NCI-H1417 treated with DMSO at 0.1 percent for 48 hours (cell line): ENCODE measurements around the gene DISP2.

Experiments
- DNase-seq: peaks from one replicate; lab custom pipeline; 2025; lab: John Stamatoyannopoulos, UW

Gene DISP2

DNA sequence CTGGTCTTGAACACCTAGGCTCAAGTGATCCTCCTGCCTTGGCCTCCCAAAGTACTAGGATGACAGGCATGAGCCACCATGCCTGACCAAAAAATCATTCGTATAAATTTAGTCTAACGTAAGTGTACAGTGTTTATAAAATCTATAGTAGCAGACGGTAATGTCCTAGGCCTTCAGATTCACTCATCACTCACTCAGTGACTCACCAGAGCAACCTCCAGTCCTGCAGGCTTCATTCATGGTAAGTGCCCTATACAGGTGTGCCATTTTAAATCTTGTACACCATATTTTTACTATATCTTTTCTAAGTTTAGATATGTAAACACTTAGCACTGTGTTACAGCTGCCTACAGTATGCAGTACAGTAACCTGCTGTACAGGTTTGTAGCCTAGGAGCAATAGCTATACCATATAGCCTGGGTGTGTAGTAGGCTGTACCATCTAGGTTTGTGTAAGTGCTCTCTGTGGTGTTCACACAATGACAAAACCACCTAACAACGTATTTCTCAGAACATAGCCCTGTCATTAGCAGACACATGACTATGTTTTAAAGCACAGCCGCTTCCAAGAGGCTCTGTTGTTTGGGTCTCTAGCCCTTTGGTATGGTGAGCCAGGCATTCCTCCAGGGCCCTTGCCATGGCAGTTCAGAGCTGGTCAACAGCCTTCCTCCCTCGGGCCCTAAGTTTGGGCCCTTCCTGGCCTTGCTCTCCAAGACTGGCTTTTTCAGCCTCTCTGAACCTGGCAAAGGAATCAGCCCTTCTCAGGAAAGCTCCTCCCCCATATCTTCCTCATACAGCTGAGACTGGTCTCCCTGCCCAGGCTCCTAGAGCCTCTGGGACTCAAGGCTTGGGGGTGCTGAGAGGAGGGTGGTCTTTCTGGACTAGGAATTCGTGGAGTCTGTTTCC, 15.4 kb upstream of the DISP2 start:
- no peak for DNase-seq

DNA sequence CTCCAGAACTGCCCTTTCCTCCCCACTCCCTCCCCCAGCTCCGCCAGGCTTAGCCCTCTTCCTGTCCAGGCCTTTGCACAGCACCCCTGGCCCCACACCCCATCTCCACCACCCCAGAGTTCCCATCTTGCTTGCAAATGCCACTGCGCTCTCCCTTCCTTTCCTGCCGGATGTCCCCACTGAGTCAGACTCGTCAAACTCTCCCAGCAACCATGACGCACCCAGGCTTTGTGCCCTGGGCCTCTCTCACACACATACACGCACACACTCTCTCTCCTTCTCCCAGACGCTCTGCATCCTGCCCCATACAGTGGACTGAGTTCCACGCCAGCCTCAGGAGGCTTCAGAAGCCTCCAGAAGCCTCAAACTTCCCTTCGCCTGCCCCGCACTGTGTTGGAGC, 14.5 kb upstream of the DISP2 start:
- DNase-seq: no peak

DNA sequence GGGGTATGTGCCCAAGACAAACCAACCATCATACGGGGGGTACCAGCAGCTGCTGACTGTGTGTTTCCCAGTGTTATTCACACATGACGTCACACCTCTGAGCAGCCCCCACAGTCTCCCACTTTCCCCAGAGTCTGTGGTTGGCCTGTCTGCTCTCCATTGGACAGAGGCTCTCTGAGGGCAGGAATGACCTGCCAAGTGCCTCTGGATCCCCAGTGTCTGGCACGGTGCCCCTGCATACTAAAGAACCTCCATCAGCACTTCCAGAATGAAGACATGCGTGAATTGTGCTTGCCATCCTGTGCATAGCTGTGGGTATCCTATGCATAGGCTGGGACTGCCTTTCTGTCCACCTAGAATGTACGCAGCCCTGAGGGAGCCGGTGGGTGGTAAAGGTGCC, 13.8 kb upstream of the DISP2 start:
- no peak for DNase-seq

DNA sequence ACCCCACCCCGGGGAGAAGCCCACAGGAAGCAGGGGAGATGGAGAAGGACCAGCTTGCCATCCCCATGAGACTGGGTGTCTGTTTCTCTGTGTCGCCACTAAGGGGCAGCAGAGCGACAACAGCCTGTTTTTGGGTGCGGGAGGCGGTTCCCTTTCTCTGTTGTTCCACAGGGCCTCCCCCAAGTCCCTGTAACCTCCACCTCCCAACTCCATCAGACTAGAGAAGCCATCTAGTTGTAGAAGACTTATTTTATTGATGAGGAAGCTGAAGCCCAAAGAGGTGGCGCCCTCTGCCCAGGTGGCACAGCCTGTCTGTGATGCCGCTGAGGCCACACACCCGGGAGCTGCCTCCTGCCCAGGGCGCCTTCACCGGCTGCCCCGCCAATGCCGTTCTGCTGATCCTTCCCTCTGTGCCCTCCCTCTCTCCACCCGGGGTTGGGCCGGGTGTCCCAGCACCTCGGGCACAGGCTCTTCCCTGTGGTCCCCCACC, 13.3 kb upstream of the DISP2 start:
- no peak for DNase-seq

DNA sequence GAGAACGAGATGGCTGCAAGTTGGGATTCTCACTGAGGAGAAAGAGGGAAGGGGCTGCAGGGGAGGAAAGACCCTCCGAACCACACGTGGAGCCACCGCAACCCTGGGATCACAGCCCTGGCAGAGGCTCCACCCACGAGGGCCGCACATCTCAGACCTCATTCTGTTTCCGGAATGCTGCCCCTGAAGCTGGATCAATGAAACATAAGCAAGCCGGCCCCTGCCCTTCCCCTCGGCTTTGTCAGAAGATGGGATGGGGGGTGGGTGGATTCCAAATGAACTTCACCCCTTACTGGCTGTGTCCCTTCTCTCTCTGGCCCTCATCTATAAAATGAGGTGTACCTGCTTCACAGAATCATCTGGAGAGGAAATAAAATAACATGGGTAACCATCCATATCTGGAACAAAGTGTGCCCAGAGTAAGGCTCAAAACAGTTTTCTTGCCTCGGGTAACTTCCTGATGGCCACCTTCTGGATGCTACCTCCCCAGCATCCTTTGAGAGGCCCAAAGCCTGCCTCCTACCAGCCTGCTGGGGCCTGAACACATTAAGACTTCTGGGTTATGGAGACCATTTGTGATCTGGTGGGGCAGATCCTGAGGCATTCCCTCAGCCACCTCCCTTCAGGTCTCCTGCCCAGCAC, 12.7 kb upstream of the DISP2 start:
- DNase-seq: no peak

DNA sequence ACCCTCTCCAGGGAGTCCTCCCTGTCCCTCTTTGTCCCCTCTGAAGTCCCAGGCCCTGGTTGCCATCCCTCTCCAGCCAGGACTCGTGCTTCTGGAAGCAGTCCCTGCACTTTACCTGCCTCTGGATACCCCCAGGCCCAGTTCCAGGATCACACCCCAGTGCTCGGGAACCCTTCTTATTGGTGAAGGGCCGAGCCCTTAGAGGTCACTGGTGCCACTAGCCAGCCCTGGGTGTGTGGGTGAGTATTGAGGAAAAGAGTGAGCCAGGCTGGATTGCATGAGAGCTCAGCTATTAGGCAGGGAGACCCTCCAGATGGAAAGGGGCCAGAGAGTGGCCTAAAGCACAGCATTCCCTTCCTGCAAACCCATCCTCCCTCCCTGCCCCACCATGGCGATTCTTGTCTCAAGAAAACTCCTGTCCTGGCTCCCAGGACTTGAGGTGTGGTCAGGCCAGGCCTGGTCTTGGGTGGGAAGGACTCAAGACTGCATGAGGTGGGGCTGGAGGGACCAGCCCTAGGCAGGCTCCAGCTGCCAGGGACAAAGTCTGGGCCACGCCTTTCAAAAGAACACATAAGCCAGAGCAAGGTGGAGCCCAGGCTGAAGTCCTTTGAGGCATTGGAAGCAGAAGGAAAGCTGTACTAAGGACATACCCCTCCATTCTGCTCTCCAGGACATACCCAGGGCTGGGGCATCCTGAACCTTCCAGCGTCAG, 12.0 kb upstream of the DISP2 start:
- DNase-seq: no peak

DNA sequence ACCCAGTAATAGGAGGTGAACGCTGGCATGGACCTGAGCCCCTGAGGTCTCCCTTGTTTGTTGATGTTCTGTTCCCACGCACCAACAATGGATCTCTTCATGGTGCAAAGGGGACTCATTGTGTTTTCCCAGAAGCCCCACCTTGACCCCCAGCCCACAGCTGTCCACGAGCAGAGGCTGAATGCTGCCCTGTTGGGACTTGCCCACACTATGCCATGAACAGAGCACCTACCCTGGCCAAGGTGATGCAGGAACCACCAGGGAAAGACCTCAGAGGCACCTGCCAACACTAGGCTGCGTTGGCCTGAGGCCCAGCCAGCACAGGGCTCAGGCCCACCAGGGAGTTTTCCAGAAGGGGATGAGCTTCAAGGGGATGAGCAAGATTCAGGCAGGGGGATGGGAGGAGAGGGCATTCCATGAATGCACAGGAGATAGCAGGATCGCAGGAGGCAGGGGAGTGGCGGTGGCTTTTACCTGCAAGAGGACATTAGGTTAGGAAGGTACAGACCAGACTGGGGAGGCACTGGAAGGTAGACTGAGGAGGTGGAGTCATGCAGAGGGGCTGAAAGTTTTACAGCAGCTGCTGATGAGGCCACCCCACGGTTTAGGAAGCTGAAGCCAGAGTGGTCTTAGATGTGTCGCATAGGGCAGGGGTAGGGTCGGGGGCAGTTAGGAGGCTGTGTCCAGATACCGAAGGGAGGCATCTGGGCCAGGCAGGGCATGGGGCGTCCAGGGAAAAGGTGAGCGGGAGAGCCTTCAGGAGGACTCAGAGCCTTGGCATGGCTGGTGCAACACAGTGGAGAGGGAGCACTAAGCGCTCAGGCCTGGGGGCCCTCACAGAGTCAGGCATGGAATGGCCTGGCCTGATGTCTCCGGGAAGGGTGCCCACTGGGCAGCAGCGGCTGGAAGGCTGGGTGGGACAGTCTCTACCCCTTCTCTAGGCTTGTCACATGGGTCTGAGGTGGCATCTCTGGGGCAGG, 11.2 kb upstream of the DISP2 start:
- DNase-seq: no peak

DNA sequence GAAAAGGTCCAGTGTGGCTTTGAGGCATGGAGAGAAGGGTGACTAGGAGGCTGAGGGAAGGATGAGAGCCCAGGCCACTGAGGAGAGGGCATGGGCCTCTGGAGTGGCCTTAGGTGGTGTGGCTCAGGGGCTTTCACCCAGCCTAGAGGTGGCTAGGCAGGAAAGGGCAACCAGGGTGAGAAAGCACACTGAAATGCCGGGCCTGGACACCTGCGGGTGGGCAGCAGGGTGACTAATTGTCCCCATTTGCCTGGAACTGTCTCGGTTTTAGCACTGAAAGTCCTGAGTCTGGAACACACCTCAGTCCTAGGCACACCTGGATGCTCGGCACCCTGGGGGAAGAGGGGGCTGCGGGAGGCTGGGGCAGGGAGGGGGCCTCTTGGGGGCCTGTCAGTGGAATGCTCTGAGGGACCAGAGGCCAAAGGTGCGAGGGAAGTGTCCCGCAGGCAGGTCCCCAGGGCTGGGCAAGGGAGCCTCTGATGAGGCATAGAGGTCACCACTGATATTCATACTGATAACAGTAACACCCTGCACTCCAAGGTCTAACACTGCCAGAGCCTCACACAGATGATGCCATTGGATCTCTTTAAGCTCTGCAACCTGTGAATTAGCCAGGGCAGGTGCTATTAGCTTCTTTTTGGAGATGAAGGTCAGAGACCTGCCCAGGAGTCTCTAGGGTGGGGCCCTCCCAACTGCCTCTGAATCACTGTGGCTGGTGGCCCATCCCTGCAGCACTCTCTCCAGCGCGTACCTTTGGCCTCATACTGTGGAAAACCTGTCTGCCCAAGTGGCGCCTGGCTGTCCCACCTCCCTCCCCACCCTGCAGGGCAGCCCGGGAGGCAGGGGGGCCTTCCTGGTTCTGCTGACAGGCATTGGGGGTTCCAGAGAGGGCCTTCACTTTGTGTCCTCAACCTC, 10.2 kb upstream of the DISP2 start:
- no peak for DNase-seq

DNA sequence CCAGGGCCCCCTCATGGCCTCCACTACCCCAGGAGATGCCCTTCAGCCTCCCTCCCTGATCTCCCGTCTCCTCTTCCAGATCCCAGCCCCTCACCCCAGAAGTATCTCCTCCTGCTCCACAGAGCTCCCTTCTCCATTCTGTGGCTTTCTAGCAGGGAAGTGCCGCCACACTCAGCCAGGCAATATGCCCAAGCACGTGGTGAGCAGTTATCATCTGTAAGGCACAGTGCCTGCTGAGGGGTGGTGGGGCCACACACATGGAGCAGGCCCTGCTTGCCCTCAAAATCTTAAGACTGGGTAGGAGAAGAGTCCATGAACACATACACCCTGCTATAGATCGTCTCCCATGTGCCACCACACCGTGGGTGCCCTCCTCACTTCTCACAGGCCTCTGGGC, 9.5 kb upstream of the DISP2 start:
- DNase-seq: no peak

DNA sequence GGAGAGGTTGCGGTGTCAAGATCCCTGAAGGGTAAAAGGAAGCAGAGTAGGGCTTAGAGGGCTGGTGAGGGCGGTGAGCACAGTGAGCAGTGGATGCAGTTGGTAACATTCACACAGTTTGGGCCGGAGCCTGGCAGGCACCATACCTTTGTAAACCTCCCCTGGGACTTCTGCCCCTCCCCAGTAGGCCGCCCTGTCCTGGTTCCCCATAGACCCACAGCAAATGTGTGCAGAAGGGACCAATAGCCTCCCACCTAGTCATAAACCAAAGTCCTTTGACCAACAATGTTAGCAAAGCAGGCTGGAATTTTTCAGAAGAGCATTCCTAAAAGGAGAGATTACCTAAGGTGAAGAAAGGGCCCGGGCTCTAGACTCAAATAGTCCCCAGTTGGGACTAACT, 8.9 kb upstream of the DISP2 start:
- no peak for DNase-seq

DNA sequence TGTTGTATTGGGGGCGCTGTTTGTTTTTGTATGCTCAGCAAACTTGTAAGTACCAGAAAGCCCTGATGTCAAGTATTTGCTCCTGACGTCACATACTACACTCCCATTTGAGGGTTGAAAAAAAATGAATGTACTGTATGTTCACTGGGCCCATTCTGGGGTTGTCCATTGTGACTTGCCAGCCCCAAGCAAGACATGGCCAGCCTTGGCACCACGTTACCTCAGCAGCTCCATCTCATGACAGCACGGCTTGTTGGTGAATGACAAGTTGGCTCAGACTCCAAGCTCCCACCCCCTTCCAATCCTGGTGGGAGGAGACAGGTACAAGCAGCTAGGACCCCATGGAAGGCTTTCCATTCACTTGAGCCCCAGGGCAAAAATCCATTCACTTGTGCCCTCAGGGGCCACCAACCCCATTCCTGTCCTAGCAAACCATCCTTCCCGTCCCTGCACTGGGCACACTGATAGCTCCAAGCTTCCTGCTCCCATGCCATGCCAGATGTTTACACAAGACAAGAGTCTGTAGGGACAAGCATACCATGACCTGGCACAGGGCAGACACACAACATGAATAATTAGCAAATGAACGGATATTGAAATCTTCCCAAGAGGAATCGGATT, 5.6 kb upstream of the DISP2 start:
- no peak for DNase-seq

DNA sequence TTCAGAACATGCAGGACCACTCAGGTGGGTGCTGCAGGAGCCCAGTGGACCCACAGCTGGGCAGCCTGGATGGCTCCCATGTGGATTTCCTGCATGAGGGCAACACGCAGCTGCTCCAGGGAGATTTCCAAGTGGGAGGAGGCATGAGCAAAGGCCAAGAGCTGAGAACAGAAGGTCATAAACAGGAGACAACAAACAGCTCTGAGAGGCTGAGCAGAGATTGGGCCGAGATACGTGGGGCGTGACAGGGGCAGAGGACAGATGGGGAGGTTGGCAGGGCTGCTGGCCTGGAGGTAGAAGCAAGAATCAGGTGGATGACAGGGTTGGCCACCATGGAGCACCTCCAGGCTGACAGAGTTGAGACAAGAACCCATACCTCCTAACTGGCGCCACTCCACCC, 4.3 kb upstream of the DISP2 start:
- DNase-seq: no peak

DNA sequence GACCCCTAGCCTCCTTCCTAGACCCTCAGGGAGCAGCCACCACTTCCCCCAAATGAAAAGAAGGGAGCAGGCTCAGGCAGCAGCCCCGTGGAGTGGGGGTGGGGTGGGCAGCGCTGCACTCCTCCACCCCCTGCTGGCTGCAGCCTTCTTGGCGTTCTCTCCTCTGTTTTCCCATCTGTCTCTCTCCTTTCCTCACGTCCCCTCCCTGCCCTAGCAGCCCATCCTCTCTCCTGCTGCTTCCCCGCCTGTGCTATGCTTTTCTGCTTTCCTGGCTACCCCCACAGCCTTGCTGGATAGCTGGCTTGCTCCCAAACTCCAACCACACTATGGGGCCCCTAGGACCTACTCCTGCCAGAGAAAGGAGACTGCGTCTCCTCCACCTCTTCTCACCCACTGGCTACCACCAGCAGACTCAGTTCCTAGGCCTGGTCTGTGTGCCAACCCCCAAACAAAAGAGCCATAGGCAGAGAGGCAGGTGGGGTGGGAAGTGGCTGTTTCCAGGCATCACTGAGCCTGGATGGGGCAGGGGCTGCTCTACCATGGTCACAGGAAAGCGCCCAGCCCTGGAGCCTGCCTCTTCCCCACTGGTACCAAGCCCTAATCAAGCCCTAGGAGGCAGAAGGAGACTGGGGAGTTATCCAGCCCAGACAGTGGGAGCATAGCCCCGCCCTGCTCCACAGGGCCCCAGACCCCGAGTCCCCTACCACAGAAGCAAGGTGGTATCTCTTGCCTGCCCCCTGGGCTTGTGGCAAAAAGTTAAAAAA, 3.4 kb upstream of the DISP2 start:
- no peak for DNase-seq

DNA sequence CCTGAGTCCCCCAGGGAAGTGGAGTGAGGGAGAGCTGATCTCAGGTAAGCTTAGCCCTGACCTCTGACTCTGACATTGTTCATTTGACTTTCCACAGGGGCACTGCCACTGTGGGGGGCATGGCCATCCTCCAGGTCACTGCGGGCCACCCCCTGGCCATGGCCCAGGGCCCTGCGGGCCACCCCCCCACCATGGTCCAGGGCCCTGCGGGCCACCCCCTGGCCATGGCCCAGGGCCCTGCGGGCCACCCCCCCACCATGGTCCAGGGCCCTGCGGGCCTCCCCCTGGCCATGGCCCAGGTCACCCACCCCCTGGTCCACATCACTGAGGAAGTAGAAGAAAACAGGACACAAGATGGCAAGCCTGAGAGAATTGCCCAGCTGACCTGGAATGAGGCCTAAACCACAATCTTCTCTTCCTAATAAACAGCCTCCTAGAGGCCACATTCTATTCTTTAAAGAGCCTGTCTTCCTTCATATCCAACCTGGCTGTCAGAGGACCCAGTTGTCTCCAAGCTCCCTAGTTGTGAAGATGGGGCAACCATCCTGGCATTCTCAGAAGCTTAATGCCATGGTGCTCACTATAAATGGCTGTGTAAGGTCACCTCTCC, 1.9 kb upstream of the DISP2 start:
- no peak for DNase-seq

DNA sequence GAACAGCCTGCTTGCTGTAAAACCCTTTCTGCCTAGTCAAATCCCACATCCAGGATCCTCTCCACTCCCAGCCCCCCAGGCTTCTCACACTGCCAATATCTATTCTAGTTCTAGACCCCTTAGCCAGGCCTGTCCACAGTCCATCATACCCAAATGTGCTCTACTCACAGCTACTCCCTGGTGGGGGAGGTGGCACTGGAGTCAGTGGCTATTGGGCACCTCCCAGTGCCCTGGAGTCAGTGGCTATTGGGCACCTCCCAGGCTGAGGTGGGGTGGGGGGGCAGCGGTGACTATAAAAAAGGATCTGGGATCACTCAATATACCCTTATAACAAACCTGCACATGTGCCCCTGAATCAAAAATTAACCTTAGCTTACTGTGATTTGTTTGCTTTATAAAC, 773 bp upstream of the DISP2 start:
- DNase-seq: no peak

DNA sequence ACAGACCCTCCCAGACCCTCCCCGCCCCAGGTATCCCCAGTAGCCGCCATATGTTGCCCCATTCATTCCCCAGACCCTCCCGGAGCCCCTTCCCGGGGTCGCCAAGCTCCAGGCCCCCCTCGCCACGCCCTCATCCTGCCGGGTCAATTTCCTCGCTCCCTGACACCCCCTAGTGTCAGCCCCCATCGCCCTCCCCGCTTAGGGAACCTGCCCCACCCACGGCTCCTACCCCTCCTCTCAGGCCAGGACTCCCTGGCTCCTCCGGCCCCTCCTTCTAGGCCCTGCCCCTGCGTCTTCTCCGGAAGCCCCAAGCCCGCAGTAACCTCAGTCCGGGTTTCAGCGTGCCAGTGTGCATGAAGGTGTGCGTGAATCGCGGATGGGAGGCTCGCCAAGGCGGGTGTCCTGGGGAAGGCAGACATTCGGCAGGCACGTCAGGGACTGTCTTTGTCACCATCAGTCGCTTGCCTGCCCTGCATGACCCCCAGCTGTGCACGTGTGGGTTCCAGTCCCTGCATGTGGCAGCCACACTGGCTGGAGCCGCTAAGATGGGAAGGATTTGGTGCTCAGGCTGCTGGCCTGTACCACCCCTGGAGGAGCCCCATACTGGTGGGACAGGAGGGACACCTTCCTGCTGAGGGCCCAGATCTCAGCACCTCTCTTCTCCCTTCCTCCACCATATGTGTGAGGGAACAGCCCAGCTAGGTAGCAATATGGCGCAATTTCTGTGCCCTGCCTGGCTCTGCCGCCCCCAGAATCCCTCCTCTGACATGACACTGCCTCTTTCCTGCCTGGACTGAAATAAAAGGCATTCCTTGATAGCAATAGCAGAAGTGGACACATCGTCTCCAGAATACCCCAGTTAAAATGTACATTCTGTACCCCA, 693 bp downstream of the DISP2 start:
- DNase-seq: no peak

DNA sequence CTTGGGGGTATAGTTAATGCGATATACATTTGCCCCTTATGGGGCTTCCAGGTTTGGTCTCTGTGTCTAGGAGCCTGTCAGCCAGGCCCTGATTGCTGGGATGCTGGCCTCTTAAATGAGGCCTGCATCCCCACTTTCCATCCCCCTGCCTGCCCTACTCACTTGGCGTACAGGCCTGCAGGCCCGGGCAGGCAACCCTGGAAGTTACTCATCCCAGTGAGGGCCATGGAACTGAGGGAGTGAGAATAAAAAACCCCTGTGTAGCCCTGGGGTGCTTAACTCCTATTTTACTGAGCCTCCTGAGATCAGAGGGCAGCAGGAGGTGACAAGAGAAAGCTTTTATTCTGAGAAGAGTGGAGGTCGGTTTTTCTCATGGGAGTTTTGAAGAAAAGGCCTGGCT, 2.0 kb downstream of the DISP2 start:
- DNase-seq: no peak

DNA sequence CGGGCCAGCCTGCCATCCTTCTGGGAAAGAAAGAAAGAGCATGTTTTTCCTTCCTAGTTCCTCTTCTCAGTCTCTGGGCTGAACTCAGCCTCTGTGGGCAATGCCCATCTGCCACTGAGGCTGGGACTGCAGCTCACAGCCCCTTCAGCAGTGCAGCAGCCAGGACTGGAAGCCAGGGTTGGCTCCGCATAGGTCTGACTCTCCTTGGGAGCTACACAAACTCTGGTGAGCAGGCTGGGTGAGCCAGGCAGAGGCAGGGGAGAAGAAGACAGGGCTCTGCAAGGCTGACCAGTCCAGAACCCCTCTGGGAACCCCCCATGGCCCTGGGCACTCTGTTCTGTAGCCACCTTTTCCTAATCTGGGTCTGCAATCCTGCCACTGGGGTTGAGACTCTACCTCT, 3.6 kb downstream of the DISP2 start:
- no peak for DNase-seq
